ENCODE measurements around the gene SEMA3C. TPM values are rescaled to one million over a fixed set of nuclear protein-coding genes. Genes with fewer than 3 reads are reported as not detected.

SEMA3C gene
- total RNA-seq, 6 experiments from 2014 or later: 52.4 to 74.6 (median 61.4) TPM

GRCh38 chr7:80772347-80772993 lies 146.4 kb downstream of the SEMA3C start:
- Mint-ChIP-seq H3K4me1 (ENCODE audit: low read depth) (peaks cover 70% of the 10 kb centered on the region), H3K27ac (no peak overlapping the region), H3K36me3 (ENCODE audit: low read depth) (peaks cover 29% of the 10 kb centered on the region), H3K27me3 (ENCODE audit: insufficient read depth) (no peaks in the 10 kb centered on the region), H3K9me3 (no peaks in the 10 kb centered on the region), H3K4me3 (no peak overlapping the region)
- TF ChIP-seq, protein P1, sequence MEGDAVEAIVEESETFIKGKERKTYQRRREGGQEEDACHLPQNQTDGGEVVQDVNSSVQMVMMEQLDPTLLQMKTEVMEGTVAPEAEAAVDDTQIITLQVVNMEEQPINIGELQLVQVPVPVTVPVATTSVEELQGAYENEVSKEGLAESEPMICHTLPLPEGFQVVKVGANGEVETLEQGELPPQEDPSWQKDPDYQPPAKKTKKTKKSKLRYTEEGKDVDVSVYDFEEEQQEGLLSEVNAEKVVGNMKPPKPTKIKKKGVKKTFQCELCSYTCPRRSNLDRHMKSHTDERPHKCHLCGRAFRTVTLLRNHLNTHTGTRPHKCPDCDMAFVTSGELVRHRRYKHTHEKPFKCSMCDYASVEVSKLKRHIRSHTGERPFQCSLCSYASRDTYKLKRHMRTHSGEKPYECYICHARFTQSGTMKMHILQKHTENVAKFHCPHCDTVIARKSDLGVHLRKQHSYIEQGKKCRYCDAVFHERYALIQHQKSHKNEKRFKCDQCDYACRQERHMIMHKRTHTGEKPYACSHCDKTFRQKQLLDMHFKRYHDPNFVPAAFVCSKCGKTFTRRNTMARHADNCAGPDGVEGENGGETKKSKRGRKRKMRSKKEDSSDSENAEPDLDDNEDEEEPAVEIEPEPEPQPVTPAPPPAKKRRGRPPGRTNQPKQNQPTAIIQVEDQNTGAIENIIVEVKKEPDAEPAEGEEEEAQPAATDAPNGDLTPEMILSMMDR (IDR thresholded peaks at IDR 0.05): no peak
- no peak for DNase-seq

GRCh38 chr7:80771523-80771922 lies 147.3 kb downstream of the SEMA3C start:
- Mint-ChIP-seq H3K36me3 (ENCODE audit: low read depth) (peaks cover 36% of the 10 kb centered on the region), H3K9me3 (no peaks in the 10 kb centered on the region), H3K27me3 (ENCODE audit: insufficient read depth) (no peaks in the 10 kb centered on the region; the same call in 1 of the 2 replicates), H3K4me3 (no peak overlapping the region), H3K4me1 (ENCODE audit: low read depth) (peaks cover 78% of the 10 kb centered on the region), H3K27ac (peak overlapping the region; percentile 20; the same call in 1 of the 2 replicates)
- TF ChIP-seq, protein P1 (IDR thresholded peaks at IDR 0.05): no peak
- no peak for DNase-seq

- Mint-ChIP-seq H3K27me3 (ENCODE audit: insufficient read depth) (no peaks in the 10 kb centered on the region; the same call in 1 of the 2 replicates), H3K27ac (peak overlapping the region; percentile 28; the same call in 1 of the 2 replicates), H3K36me3 (ENCODE audit: low read depth) (peaks cover 45% of the 10 kb centered on the region), H3K4me1 (ENCODE audit: low read depth) (peaks cover 73% of the 10 kb centered on the region), H3K4me3 (peak overlapping the region; percentile 22; the same call in 1 of the 2 replicates), H3K9me3 (no peaks in the 10 kb centered on the region)
- TF ChIP-seq, protein P1 (IDR thresholded peaks at IDR 0.05): no peak
- DNase-seq: no peak
Observed at GRCh38 chr7:80770675-80771081, 148.2 kb downstream of the SEMA3C start.

GRCh38 chr7:80770061-80770460 lies 148.8 kb downstream of the SEMA3C start:
- Mint-ChIP-seq H3K27me3 (ENCODE audit: insufficient read depth) (no peaks in the 10 kb centered on the region; the same call in 1 of the 2 replicates), H3K27ac (peak overlapping the region; percentile 51), H3K36me3 (ENCODE audit: low read depth) (peaks cover 49% of the 10 kb centered on the region), H3K4me3 (peak overlapping the region; percentile 35; the same call in 1 of the 2 replicates), H3K9me3 (no peaks in the 10 kb centered on the region), H3K4me1 (ENCODE audit: low read depth) (peaks cover 67% of the 10 kb centered on the region)
- TF ChIP-seq, protein P1 (IDR thresholded peaks at IDR 0.05): no peak
- peak; percentile 56 for DNase-seq

- H3K27ac Mint-ChIP-seq: peak overlapping the region; percentile 42
- peaks cover 55% of the 10 kb centered on the region for H3K4me1 Mint-ChIP-seq (ENCODE audit: low read depth)
- no peaks in the 10 kb centered on the region for H3K9me3 Mint-ChIP-seq
- H3K4me3 Mint-ChIP-seq: no peak overlapping the region
- H3K27me3 Mint-ChIP-seq (ENCODE audit: insufficient read depth): no peaks in the 10 kb centered on the region; the same call in 1 of the 2 replicates
- DNase-seq: peak; percentile 12
- TF ChIP-seq, protein P1 (IDR thresholded peaks at IDR 0.05): no peak
- H3K36me3 Mint-ChIP-seq (ENCODE audit: low read depth): peaks cover 50% of the 10 kb centered on the region
Observed at GRCh38 chr7:80768756-80769155, 150.1 kb downstream of the SEMA3C start.

Data from HFFc6 (cell line).